ENCODE measurements around the gene IL1RAPL2.
"Not testable (repeated sequence)": the region's sequence is repeated elsewhere in the genome, so short reads cannot be mapped to it uniquely, and the experiment has no call there.

The IL1RAPL2 gene

GRCh38 chrX:105723966-105724735 is 1158.2 kb downstream of the IL1RAPL2 start:
- DNase-seq, result no peak

- no peak for DNase-seq
Measured at GRCh38 chrX:105725228-105725627, 1159.2 kb downstream of the IL1RAPL2 start.

GRCh38 chrX:105738162-105738561 is 1172.2 kb downstream of the IL1RAPL2 start:
- DNase-seq, result no peak

GRCh38 chrX:105744291-105744690 is 1178.3 kb downstream of the IL1RAPL2 start:
- DNase-seq, result no peak

GRCh38 chrX:105744946-105745345 is 1178.9 kb downstream of the IL1RAPL2 start:
- DNase-seq, result no peak

- DNase-seq, result no peak
Measured at GRCh38 chrX:105745863-105746262, 1179.9 kb downstream of the IL1RAPL2 start.

GRCh38 chrX:105752338-105752956 is 1186.4 kb downstream of the IL1RAPL2 start:
- no peak for DNase-seq

GRCh38 chrX:105753411-105753810 is 1187.4 kb downstream of the IL1RAPL2 start:
- DNase-seq, result no peak

- no peak for DNase-seq
Measured at GRCh38 chrX:105754286-105754964, 1188.4 kb downstream of the IL1RAPL2 start.

GRCh38 chrX:105755109-105755508 is 1189.1 kb downstream of the IL1RAPL2 start:
- no peak for DNase-seq

GRCh38 chrX:105758754-105759153 is 1192.8 kb downstream of the IL1RAPL2 start:
- DNase-seq, result no peak

GRCh38 chrX:105759598-105759997 is 1193.6 kb downstream of the IL1RAPL2 start:
- no peak for DNase-seq

- DNase-seq, result no peak
Measured at GRCh38 chrX:105765691-105766090, 1199.7 kb downstream of the IL1RAPL2 start.

GRCh38 chrX:105773801-105774200 is 1207.8 kb downstream of the IL1RAPL2 start:
- no peak for DNase-seq

- DNase-seq, result no peak
Measured at GRCh38 chrX:105775679-105776078, 1209.7 kb downstream of the IL1RAPL2 start.

- no peak for DNase-seq
Measured at GRCh38 chrX:105781804-105782203, 1215.8 kb downstream of the IL1RAPL2 start.

GRCh38 chrX:105796877-105797276 is 1230.9 kb downstream of the IL1RAPL2 start:
- not testable (repeated sequence) for DNase-seq

- no peak for DNase-seq
Measured at GRCh38 chrX:105803891-105804290, 1237.9 kb downstream of the IL1RAPL2 start.

- not testable (repeated sequence) for DNase-seq
Measured at GRCh38 chrX:105805655-105806054, 1239.7 kb downstream of the IL1RAPL2 start.

- DNase-seq, result no peak
Measured at GRCh38 chrX:105816517-105816916, 1250.5 kb downstream of the IL1RAPL2 start.
